ENCODE data around the gene PRR15.

PRR15 gene

GRCh38 chr7:29561271-29561670, 2.4 kb upstream of the PRR15 start:
- no peak for TF ChIP-seq CTCF (IDR thresholded peaks at IDR 0.05; ENCODE audit: borderline replicate concordance, insufficient read depth, low read depth, low read length)

GRCh38 chr7:29562307-29562706, 1.3 kb upstream of the PRR15 start:
- H3K4me3 ChIP-seq (ENCODE audit: low read depth, low read length): no peak overlapping the region
- no peak for TF ChIP-seq CTCF (IDR thresholded peaks at IDR 0.05; ENCODE audit: borderline replicate concordance, insufficient read depth, low read depth, low read length)

More at GRCh38 chr7:29561271-29561670, 2.4 kb upstream of the PRR15 start:
- H3K4me3 ChIP-seq (ENCODE audit: low read depth, low read length): no peak overlapping the region

GRCh38 chr7:29564496-29565223, 1.0 kb downstream of the PRR15 start:
- TF ChIP-seq CTCF (IDR thresholded peaks at IDR 0.05; ENCODE audit: borderline replicate concordance, insufficient read depth, low read depth, low read length): no peak
- no peak overlapping the region for H3K4me3 ChIP-seq (ENCODE audit: low read depth, low read length)

GRCh38 chr7:29565224-29565630, 1.6 kb downstream of the PRR15 start:
- H3K4me3 ChIP-seq (ENCODE audit: low read depth, low read length): no peak overlapping the region
- TF ChIP-seq CTCF (IDR thresholded peaks at IDR 0.05; ENCODE audit: borderline replicate concordance, insufficient read depth, low read depth, low read length): no peak

- no peak overlapping the region for H3K4me3 ChIP-seq (ENCODE audit: low read depth, low read length)
- TF ChIP-seq CTCF (IDR thresholded peaks at IDR 0.05; ENCODE audit: borderline replicate concordance, insufficient read depth, low read depth, low read length): no peak
These were observed 2.0 kb downstream of the PRR15 start for GRCh38 chr7:29565634-29565981.

GRCh38 chr7:29565982-29566746, 2.5 kb downstream of the PRR15 start:
- H3K4me3 ChIP-seq (ENCODE audit: low read depth, low read length): no peak overlapping the region
- TF ChIP-seq CTCF (IDR thresholded peaks at IDR 0.05; ENCODE audit: borderline replicate concordance, insufficient read depth, low read depth, low read length): no peak

- TF ChIP-seq CTCF (IDR thresholded peaks at IDR 0.05; ENCODE audit: borderline replicate concordance, insufficient read depth, low read depth, low read length): no peak
- H3K4me3 ChIP-seq (ENCODE audit: low read depth, low read length): no peak overlapping the region
These were observed 3.5 kb downstream of the PRR15 start for GRCh38 chr7:29567174-29567573.

Data from GM12875 (cell line).